Islet of Langerhans (tissue), 1 donor: ENCODE results near the gene TMEM217.
A peak's percentile ranks its signal among the peaks of the same experiment; 100 is the strongest.
"Not testable (repeated sequence)": the region's sequence is repeated elsewhere in the genome, so short reads cannot be mapped to it uniquely, and the experiment has no call there.

Experiments
- FAIRE-seq: peaks from one replicate; lab custom pipeline; 2011; peaks lifted over from hg19 to GRCh38; lab: Jason Lieb, UNC

Gene TMEM217

DNA sequence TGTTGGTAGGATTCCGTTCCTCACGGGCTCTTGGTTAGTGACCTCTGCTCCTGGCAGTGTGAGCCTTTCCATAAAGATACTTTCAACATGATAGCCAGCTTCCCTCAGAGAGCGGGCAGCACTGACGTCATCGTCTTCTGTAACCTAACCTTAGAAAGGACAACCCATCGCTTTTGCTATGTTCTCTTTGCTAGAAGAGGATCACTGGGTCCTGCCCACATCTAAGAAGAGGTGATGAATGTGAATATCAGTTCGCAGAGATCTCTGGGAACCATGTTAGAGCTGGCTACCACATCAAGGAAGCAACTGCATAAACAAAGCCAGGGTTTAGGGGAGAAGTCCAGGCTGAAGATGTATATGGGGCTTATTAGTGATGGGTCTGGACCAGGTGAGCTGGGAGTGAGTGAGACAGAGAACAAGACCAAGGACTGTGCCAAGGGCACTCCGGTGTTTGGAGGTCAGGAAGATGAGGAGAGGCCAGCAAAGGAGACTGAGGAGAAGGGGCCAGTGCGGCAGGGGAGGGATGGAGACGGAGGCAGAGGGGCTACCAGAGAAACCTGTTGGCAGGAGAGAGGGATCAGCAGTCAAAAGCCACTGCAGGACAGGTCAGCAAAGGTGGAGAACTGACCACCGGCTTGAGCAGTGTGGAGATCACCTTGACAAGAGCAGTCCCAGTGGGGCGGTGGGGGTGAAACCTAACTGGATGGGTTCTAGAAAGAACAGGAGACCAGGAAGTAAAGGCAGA is 48.3 kb downstream of the TMEM217 start:
- no peak for FAIRE-seq

- no peak for FAIRE-seq
Observed at GRCh38 chr6:37208793-37209192, 49.2 kb downstream of the TMEM217 start.

DNA sequence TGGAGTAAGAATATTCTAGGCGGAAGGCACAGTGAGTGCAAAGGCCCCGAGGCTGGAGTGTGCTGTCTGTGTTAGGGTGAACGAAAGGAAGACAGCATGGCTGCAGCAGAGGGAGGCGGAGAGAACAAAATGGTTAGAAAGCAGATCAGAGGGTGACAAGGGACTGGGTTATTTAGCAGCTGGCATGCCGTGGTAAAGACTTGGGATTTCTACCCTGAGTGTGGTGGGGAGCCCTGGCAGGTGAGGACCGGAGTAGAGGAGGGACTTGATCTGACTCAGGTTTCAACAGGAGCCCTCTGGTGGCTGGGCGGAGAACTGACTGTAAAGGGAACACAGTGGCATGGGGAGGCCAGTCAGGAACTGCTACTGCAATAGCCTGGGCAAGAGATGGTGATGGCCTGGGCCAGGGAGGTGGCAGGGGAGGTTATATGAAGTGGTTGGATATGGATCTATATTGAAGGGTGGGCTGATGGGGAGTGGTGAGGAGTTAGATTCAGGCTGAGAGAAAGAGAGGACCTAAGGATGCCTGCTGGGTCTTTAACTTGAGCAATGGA is 50.0 kb downstream of the TMEM217 start:
- no peak for FAIRE-seq

DNA sequence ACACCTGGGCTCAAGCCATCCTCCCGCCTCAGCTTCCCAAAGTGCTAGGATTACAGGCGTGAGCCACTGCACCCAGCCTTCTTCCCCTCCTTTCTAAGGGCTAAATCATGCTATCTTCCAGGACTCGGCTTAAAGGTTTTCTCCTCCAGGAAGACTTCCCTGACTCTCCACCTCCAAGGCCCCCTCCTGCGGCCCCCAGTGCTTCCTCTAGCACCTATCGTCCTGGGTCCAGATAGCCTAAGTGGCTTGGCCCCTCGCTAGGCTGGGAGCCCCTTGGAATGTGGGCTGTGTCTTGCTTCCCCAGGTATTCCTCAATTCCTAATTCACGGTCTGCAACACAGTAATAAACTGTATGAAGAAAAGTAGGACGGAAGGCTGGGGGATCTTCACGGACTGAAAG is 51.3 kb downstream of the TMEM217 start:
- no peak for FAIRE-seq

DNA sequence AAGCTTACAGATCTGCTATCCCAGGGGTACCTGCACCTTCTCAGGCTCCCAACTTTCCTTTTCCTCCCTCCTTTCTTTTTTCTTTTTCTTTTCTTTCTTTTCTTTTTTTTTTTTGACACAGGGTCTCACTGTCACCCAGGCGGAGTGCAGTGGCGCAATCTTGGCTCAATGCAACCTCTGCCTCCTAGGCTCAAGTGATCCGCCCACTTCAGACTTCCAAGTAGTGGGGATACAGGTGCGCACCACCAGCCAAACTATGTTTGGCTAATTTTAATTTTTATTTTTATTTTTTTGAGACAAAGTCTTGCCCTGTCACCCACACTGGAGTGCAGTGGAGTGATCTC is 52.0 kb downstream of the TMEM217 start:
- FAIRE-seq, result no peak

- no peak for FAIRE-seq
Observed at GRCh38 chr6:37205175-37205996, 52.6 kb downstream of the TMEM217 start.

DNA sequence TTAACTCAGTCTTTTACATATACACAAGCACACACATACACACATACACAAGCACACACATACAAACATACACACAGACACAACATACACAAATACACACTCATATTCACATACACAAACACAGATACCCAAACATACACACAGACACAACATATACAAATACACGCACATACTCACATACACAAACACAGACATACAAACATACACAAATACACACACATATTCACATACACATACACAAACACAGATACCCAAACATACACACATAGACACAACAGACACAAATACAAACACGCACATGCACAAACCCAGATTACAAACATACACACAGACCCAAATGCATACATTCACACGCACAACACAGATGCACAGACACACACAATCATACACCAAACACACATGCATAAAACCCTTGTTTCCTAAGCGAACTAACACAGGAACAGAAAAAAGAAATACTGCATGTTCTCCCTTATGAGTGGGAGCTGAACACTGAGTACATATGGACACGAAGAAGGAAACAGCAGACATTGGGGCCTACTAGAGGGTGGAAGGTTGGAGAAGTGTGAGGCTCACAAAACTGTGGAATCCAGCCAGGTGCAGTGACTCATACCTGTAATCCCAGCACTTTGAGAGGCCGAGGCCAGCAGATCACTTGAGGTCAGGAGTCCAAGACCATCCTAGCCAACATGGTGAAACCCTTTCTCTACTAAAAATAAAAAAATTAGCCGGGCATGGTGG is 53.8 kb downstream of the TMEM217 start:
- no peak for FAIRE-seq

- peak; percentile 96 for FAIRE-seq
Observed at GRCh38 chr6:37202788-37203491, 55.0 kb downstream of the TMEM217 start.

GRCh38 chr6:37201726-37202125 is 56.2 kb downstream of the TMEM217 start:
- no peak for FAIRE-seq

GRCh38 chr6:37200085-37200484 is 57.9 kb downstream of the TMEM217 start:
- no peak for FAIRE-seq

- not testable (repeated sequence) for FAIRE-seq
Observed at GRCh38 chr6:37196451-37196850, 61.5 kb downstream of the TMEM217 start.

DNA sequence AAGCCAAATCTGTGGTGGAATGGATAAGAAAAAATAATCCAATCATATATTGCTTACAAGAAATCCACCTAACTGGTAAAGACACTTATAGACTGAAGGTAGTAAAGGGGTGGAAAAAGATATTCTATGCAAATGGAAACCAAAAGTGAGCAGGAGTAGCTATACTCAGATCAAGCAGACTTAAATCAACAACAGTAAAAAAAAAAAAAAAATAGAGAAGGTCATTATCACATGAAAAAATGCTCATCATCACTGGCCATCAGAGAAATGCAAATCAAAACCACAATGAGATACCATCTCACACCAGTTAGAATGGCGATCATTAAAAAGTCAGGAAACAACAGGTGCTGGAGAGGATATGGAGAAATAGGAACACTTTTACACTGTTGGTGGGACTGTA is 63.1 kb downstream of the TMEM217 start:
- FAIRE-seq, result not testable (repeated sequence)

- FAIRE-seq, result no peak
Observed at GRCh38 chr6:37192666-37193065, 65.3 kb downstream of the TMEM217 start.

GRCh38 chr6:37190159-37190535 is 67.8 kb downstream of the TMEM217 start:
- no peak for FAIRE-seq

GRCh38 chr6:37188962-37189510 is 68.9 kb downstream of the TMEM217 start:
- FAIRE-seq, result no peak

DNA sequence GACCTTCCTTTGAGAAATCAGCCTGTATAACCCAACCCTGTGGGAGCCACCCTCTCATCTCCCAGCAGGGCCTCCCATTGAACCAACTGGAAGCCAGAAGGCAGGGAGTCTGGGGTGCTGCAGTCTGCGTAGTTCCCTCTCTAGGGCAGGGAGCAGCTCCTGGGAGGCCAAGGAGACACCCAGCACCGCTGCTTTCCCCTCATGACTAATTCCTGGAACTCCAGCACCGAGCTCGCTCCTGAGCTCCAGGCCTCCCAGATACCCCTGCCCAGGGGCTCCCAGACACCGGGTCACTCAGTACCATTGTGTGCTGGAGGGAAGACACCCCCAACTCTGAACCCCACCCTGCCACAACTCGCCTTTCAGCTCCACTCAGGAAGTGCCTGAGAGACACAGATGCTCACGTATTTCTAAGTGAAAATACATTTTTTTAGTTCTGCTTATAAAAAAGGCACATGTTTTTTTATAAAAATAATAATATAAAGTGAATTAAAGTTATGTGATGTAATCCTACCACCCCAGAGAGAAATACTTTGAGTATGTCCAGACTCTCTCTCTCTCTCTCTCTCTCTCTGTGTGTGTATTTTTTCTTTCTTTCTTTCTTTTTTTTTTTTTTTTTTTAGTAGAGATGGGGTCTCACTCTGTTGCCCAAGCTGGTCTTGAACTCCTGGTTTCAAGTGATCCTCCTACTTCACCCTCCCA is 70.5 kb downstream of the TMEM217 start:
- FAIRE-seq, result no peak

DNA sequence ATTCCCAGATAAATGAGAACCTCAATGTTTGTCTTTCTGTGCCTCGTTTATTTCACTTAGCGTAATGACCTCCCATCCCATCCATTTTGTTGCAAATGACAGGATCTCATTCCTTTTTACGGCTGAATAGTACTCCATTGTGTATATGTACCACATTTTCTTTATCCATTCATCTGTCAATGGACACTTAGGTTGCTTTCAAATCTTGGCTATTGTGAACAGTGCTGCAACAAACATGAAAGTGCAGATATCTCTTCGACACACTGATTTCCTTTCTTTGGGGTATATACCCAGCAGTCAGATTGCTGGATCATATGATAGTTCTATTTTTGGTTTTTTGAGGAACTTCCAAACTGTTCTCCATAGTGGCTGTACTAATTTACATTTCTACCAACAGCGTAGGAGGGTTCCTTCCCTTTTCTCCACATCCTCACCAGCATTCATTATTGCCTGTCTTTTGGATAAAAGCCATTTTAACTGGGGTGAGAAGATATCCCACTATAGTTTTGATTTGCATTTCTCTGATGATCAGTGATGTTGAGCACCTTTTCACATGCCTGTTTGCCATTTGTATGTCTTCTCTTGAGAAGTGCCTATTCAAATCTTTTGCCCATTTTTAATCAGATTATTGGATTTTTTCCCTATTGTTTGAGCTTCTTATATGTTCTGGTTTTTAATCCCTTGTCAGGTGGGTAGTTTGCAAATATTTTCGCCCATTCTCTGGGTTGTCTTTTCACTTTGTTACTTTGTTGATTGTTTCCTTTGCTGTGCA is 71.8 kb downstream of the TMEM217 start:
- not testable (repeated sequence) for FAIRE-seq

- no peak for FAIRE-seq
Observed at GRCh38 chr6:37182736-37183590, 75.0 kb downstream of the TMEM217 start.

DNA sequence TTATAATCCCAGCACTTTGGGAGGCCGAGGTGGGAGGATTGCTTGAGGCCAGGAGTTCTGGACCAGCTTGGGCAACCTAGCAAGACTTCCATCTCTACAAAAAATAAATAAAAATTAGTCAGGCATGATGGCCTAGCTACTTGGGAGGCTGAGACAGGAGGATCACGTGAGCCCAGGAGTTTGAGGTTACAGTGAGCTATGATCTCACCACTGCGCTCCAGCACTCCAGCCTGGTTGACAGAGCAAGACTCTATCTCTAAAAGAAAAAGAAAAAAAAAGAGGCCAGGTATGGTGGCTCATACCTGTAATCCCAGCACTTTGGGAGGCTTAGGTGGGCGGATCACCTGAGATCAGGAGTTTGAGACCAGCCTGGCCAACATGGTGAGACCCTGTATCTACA is 77.3 kb downstream of the TMEM217 start:
- not testable (repeated sequence) for FAIRE-seq
